ENCODE results near the gene LIMA1.

The LIMA1 gene

DNA sequence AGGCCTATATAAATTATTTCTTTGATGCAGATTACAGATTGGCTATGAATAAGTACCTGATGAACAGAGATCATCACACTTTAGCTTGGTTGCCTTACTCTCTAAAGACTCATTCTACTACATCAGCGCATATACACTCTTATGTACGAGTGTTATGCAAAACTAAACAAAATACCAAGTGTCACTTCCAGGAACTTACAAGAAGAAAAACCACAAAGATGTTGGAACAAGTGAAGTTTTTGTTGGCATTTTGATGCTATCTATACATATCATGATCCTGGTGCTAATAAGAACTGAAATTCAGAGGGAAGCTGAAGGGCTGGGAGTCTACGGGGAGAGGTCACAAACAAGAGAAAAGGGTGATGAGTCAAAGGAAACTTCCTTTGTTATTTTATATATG is 68.3 kb downstream of the LIMA1 start:
- no peak for DNase-seq

DNA sequence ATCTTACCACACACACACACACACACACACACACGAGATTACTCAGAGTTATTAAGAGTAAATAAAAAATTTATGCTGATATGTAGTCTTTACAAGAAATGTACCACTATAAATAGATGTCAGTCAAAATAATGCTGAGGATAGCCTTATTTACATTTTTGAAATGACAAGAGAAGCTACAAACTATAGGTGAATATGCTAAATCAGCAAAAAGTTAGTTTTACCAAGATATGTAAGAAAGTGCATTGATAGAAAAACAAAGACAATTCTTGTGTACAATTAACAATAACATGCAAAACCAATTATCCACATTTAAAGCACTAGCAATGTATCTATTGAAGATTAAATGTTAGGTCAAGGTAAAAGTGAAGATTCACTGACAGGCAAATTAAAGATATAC is 69.3 kb downstream of the LIMA1 start:
- DNase-seq = no peak

DNA sequence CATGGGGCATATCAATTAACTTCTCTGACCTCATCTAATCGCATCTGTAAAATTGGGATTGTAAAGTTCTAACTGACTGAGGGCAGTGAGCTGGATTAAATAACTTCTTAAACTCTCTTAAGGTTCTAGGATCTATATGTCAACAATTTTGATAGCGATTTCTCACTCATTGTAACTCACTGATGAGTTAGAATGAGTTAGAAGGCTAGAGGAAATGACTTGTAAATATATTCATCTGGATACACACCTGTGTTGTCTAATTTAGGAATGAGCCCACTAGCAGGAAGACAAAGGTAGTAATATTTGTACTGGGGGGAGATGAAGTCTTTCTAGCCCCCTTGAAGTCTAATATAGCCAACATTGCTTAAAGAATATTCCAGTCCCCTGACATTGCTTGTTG is 69.9 kb downstream of the LIMA1 start:
- no peak for DNase-seq

DNA sequence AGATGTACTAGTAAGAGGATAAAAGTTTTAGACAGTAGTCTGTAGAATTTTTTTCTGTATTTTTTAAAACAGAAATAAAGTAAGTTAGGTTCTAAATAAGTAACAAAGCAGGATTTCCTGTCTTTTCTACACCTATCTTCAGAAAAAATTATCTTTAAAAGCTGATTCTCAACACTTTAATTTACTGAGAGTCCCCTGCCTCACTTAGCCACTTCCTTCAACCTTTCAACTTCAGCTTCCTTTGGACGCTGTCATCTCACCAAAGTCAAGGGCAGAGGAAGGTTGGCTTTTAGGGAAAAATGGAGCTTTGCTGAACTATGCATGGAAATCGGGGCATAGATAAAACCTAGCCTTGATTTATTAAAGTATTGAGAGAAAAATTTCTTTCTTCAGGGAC is 71.3 kb downstream of the LIMA1 start:
- DNase-seq = no peak

DNA sequence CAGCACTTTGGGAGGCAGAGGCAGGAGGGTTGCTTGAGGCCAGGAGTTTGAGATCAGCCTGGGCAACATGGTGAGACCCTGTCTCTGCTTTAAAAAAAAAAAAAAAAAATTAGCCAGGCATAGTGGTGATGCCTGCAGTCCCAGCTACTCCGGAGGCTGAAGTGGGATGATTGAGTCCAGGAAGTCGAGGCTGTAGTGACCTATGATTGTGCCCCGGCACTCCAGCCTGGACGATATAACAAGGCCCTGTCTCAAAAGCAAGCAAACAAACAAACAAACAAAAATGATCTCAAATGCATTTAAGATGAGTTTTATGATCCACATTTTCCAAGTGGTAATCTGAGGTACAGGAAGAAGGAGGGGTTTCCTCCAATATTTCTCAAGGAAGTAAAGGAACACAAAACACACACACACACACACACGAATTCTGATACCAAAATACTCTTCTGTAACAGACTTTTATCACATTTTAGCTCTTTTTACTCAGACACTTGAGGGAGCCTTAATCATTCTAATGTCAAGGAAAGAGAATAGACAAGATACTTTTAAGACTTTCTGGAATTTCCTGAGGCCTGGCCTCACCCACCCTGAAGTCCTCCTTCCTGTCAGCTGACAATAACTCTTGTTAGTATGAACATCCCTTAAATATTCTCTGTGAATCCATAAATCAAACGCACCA is 71.8 kb downstream of the LIMA1 start:
- DNase-seq = no peak

DNA sequence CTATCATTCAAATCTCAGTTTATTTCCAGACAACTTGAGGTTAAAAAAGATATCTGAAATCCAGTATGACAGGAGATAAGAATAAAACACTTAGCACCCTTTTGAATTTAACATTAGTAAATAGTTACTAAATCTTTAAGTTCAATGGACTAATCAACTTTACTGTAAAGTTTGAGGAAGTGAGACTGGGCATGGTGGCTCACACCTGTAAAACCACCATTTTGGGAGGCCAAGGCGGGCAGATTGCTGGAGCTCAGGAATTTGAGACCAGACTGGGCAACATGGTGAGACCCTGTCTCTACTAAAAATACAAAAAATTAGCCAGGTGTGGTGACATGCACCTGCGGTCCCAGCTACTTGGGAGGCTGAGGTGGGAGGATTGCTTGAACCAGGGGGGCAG is 75.9 kb downstream of the LIMA1 start:
- no peak for DNase-seq

DNA sequence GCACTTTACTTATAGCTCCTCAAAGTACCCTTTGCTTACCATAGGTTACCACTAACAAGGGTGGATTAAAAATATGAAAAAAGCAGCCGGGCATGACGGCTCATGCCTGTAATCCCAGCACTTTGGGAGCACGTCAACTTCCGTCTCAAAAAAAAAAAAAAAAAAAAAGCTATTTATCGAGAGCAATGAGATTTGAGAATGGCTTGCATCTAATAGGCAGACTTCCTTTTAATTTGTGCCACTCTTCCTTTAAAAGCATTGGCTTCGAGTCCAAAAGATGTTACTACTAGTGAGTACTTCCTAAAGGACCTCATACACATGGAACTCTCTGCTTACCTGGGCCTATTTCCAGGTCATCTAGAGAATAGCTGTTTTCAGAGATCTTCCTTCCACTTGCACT is 77.7 kb downstream of the LIMA1 start:
- DNase-seq = no peak

DNA sequence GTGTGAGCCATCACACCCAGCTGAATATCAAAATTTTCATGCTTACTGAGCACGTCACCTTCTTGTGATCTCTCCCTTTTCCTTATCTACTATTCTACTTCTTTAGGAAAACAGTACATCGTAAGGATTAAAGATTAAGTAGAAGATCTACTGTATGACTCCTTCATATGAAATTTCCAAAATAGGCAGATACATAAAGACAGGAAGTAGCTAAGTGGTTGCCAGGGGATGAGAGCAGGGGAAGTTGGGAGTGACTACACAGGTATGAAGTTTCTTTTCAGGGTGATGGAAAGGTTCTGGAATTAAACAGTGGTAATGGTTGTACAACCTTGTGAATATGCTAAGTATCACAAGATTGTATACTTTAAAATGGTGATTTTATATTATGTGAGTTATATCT is 79.6 kb downstream of the LIMA1 start:
- DNase-seq = no peak

DNA sequence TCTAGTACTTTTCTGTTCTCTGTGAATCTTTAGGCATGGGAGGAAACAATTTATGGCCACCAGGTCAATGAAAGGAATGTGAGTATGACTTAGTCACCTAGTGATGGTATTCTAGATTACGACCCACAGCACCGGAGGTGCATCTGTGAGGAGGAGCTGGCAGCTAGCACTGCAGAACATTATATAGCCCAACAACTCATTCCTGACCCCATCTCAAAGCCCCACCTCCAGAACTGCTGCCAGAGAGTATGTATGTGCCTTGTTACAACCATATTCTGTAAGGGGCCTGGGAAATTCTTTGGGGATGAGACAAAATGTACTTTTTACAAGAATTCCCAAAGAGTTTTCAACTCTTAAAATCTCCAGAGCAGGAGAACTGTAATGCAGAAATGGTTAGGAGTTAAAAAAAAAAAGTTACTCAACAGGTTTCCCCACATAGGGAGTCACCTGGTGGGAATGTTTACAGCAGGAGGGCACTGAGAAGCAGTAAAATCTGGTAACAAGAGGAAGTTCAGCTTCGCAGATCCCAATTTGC is 81.3 kb downstream of the LIMA1 start:
- no peak for DNase-seq

DNA sequence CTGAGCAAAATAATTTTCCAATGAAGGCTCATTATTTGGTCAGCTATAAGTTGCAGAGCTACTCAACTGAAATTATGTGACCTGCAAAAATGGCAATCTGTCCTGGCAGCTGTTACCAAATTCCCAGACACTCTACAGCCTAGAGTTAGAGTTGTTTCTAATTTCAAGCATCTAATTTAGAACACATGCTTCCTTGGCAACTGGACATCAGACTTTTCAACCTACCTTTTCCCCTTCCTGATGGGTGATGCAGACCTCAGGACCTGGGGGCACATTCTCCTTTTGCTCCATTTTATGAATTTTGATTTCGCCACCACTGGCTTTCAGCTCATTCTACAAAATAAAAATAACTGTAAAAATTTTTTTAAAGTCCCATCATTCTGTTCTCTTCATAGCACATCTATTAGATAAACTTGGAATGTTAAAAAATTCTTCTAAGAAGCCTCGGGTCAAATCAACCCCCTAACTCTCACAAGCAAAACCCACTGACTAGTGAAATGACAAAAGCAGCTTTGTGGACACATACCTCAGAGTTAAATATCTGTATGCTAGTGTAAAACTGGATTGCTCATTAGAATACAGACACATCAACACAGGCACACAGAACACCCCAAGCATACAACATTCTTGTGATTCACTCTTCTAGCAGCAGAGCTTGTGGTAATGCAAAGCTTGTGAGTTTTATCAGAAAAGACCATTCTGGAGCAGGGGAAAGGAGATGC is 82.6 kb downstream of the LIMA1 start:
- no peak for DNase-seq

DNA sequence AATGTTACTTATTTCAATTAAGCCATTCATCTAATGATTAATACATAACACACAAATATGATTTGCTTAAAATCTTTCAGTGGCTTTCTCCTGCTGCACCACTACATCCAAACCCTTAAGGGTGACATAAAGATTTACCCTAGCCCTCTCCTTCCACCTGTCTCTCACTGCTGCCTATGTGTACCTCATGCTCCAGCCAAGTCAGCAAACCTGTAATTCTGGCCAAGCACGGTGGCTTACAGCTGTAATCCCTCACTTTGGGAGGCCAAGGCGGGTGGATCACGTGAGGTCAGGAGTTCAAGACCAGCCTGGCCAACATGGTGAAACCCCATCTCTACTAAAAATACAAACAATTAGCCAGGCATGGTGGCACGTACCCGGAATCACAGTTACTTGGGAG is 84.5 kb downstream of the LIMA1 start:
- no peak for DNase-seq

DNA sequence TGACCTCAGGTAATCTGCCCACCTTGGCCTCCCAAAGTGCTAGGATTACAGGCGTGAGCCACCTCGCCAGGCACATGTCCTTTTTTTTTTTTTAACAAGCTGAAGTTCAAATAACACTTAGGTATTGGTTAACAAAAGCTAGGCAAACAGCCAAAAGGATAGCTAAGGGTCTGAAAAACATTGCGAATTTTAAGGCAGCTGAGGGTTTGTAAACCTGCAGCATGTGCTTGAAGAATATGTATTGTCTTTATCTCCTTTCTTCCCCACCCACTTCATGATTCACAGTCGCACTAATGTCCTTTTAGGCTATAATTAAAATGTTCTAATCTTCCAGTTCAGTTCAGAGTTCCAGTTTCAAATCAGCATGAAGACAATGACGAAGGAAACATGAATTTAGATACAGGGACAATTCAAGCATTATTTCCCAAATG is 86.0 kb downstream of the LIMA1 start:
- no peak for DNase-seq

DNA sequence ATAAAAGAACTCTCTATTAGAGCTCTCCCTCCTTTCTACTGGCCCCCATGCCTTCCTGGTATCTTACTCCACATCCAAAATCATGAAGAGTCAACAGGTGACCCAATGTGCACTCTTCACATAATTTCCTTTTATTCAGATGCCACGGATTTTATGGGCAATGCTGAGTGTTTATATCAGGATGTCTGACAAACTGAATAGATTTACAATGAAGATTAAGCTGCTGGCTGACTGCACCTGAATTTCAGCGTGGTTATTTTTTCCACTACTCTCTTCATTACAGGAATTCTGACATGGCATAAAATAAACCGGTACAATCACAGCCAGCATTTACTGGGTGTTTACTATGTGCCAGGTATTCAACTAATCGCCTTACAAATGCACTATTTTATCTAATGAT is 86.8 kb downstream of the LIMA1 start:
- DNase-seq = no peak

DNA sequence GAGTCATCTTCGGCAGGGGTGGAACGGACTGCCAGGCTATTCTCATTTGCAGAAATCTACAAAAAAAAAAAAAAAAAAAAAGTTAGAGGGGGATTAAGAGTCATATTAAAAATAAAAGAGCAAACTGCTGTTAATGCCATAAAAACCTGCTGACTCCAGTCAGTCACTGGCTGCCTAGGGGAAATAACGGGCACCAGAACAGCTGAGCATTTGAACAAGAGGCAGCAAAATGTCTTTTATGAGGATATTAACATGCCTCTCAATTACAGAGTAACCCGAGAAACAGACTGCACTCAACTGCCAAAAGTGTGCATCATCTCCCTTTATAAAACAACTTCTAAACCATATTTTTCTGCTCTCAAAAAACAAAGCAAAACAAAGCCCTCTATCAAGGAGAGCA is 87.5 kb downstream of the LIMA1 start:
- DNase-seq = no peak

DNA sequence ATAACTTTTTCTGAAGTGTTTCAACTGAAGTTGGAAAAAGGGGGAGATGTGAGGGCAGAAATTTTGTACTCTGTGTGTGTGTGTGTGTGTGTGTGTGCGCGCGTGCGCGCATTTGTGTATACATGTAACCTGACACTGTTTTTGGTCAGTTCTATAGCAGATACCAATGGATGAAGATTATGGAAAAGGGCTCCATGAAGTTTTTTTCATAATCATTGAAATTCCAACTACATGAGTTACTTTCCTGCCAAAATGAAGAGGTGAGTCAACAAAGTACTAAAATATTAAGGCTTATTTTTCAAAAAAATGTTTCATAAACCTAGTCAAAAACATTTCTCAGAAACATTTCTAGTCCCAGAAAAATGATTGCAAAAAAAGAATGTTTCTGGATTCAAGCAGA is 90.4 kb downstream of the LIMA1 start:
- no peak for DNase-seq

DNA sequence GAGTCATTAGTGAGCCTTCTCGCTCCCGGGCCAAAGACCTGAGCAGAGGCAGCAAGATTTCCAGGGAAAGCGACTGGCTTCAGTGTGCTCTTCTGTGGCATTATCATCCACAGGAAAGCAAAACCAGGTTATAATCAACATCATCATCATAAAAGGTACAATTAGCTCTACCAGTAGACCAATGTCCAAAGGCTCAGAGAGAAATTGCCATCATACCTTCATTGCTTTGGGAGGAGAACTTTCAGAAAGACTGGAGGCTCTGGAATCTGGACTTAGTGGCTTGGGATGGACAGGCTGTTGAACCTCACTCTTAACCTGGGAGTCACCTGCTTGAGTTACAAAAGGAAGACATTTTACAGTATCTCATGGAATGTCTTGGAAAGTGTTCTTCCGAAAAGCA is 91.1 kb downstream of the LIMA1 start:
- DNase-seq = no peak

DNA sequence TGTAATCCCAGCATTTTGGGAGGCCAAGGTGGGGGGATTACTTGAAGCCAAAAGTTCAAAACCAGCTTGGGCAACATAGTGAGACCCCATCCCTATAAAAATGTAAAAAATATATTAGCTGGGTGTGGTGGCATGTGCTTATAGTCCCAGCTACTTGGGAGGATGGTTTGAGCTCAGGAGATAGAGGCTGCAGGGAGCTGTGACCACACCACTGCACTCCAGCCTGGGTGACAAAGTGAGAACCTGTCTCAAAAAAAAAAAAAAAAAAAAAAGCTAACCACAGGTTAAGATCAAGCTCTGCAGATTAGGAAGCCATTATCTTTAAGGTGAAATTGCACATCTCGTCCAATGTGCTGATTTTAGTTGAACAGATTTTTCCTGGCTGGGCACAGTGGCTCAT is 92.5 kb downstream of the LIMA1 start:
- DNase-seq = no peak

DNA sequence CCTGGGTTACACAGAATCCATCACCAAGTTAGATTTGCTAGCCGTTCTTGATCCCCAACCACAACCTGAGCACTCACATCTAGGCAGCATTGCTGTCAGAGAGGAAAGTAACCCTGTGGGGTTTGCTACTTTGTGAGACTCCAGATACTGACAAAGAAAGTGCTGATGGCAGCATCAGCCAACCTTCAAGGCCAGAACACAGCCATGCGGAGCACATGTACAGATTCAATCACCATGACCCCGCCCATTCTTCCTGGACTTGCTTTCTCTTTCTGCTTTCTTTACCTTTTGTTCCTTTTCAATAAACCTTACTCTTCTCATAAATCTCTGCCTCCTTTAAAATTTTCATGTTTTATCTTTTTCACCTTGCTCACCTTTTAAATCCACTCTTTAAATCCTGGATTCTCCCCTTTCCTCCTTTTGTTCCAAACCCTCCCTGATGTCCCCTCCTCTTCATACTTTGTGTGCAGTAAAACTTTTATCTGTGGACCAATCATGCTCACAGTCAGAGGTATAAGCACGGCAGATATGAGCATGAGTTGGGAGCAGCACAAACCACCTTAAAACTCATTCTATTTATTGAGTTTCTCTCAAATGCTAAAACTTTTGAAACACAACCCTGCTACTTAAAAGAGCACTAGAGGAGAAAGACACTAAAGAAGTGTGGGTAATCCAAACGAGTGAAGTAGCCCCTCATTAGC is 94.3 kb downstream of the LIMA1 start:
- peak; percentile 44 for DNase-seq

DNA sequence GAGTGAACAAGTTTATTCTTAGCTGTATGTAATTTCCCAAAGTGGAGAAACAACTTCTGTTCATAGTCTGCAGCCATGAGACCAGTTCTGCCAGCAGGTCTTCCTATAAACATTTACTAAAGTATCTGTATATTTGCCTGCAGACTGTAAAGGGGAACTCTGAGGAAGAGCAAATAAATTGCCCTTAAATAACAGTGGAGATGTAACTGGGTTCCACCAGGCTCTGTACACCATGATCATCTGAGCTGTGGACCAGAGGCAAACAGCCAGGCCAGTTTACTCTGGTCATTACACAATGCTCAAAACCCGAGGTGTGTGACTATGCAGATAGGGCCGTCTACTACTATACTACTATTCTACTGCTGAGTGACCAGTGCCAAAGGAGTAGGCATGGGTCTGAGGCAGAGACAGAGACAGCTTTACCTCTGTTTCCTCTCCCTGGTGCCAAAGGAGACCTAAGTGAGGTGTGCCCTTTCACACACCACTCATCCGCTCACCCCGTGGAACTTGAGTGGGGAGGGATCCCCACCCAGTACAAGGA is 95.0 kb downstream of the LIMA1 start:
- no peak for DNase-seq

DNA sequence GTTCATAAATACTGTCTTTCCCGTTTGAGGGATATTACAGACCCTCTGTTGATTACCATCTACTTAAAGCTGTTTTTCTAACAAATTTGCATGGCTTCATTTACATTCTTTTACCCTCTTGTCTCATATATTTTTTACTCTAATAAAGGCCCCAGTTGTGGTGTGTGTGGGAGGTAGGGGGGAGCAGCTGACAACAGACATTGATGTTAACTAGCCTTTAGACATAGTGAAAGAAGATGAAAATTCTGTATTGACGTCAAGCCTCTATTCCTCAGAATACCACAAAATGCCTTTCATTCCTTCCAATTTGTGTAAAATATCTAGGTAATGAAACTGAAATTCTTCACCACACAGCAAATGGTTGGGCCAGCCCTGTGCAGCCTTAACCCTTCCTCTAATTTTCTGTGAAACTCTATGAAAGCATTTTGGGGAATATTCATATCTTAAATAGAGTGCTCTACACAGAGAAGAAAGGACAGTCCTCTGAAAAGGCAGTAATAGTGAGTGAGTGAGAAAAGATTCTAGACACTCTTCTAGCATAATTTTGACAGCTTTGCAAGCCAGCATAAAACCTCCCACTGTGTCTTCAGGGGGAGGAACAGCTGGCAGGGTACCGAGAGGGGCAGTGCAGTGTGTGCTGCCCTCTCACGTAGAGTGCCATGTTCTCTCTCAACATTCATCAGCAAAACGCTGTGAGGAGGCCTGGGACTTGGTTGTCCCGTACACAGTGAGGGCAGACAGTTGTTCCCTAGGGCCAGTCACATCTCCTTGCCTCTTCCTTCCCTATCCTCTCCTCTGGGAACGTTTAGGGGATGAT is 96.0 kb downstream of the LIMA1 start:
- DNase-seq = peak; percentile 71

DNA sequence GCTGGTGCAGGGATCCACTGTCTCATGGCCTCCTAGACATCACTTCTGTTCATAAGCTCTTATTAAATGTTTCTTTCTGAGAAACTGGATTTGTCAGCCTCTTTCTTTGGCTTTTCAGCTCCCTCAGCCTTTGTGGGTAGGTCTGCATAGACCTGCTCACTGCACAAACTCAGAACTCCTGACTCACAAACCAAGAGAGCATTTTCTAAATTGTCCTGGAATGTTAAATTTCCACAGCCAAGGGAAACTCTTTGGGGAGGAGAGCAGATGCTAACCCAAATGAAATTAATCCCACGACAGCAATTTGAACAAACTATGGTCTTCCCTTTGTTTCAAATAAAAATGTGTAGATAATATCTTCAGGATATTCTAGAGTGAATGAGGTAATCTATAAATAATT is 96.6 kb downstream of the LIMA1 start:
- no peak for DNase-seq

DNA sequence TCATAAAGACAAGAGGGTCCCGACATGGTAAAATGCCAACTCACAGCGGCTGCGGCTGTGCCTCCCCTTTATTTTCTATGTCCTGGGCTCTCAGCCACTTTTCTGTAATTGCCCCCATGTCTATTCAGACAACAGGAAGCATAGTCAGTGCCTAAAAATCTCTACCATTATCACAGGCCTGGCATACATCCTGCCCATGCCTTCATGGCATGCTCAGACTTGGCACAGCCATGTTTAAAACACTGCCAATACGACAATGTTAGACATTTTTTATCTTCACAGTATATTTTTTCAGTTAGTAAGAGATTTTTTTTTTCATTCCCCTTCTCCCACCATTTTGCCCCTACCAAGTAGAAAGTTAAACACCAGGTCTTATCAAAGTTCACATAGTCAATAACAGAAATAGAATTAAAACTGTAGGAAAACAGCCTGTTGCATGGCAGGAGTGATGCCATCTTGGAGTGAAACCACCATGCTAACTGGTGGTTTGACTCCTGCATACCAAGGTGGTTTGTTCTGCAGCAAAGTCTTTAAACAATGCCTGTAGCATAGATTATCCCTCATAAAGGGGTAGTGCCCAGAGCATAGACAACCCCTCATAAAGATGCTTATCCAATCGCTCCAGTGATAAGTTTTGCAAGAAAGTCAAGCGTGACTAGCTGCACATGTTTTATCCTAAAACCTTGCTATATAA is 97.2 kb downstream of the LIMA1 start:
- DNase-seq = no peak

Data from stimulated activated CD4-positive, alpha-beta T cell treated with anti-CD3 and anti-CD28 coated beads, Interleukin-1b, Interleukin-23, amount 100 ng/mL, for 48 hours (primary cell).